ENCODE results near the gene TMEM98. TPM values are rescaled to one million over a fixed set of nuclear protein-coding genes. Genes with fewer than 3 reads are reported as not detected.

TMEM98 gene, protein sequence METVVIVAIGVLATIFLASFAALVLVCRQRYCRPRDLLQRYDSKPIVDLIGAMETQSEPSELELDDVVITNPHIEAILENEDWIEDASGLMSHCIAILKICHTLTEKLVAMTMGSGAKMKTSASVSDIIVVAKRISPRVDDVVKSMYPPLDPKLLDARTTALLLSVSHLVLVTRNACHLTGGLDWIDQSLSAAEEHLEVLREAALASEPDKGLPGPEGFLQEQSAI
- polyA plus RNA-seq (2012; ENCODE audit: insufficient read length, low read depth), result 0.30 TPM

DNA sequence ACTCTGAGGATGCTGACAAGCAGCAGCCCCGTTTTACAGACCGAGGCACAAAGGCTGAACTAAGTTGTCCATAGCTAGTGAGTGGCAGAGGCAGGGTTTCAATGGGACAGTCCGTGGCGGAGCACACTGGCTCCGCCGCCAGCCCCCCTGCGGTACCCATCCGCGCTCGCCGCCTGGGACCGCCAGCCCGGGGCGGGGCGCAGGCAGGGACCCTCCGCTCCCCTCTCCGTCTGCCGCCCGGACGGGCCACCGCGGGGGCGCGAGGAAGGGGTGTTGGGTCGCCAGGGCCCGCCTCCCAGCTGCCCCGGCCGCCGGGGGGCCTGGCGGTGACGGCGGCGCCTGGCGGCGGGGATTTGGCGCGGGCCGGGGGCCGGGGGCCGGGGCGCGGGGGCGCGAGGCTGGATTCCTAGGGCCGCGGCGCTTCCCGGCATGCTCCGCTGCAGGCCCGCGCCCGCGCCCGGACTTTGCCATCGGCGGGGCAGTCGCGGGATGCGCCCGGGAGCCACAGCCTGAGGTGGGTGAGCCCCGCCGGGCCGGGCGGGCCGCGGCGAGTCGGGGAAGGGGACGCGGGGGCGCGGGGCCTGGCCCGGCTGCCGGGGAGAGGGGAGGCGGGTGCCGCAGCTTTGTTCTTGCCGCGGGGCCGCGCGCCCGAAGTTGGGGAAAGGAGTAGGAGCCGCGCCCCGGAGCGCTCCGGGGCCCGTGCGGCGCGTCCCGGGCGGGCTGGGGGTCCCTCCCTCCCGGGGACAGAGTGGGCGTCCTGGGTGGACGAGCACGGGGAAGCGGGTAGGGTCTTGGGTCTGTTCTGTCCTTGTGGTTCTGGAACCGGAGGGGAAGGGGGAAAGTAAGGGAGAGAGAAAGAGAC lies at the start of gene TMEM98:
TMEM98 (plus strand) TSS at position 430 of the 862 bp plus-strand sequence. CDS start 3,376 bp downstream, outside the sequence.
- TF ChIP-seq, protein P1, sequence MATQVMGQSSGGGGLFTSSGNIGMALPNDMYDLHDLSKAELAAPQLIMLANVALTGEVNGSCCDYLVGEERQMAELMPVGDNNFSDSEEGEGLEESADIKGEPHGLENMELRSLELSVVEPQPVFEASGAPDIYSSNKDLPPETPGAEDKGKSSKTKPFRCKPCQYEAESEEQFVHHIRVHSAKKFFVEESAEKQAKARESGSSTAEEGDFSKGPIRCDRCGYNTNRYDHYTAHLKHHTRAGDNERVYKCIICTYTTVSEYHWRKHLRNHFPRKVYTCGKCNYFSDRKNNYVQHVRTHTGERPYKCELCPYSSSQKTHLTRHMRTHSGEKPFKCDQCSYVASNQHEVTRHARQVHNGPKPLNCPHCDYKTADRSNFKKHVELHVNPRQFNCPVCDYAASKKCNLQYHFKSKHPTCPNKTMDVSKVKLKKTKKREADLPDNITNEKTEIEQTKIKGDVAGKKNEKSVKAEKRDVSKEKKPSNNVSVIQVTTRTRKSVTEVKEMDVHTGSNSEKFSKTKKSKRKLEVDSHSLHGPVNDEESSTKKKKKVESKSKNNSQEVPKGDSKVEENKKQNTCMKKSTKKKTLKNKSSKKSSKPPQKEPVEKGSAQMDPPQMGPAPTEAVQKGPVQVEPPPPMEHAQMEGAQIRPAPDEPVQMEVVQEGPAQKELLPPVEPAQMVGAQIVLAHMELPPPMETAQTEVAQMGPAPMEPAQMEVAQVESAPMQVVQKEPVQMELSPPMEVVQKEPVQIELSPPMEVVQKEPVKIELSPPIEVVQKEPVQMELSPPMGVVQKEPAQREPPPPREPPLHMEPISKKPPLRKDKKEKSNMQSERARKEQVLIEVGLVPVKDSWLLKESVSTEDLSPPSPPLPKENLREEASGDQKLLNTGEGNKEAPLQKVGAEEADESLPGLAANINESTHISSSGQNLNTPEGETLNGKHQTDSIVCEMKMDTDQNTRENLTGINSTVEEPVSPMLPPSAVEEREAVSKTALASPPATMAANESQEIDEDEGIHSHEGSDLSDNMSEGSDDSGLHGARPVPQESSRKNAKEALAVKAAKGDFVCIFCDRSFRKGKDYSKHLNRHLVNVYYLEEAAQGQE (IDR thresholded peaks at IDR 0.05; ENCODE audit: insufficient read depth in 1 of 2, low read depth in 2 of 2, low read length in 2 of 2), result no peak
- TF ChIP-seq FOXP2 (optimal IDR thresholded peaks at IDR 0.05; ENCODE audit: borderline replicate concordance, extremely low read depth, extremely low read length, insufficient read depth), result no peak

DNA sequence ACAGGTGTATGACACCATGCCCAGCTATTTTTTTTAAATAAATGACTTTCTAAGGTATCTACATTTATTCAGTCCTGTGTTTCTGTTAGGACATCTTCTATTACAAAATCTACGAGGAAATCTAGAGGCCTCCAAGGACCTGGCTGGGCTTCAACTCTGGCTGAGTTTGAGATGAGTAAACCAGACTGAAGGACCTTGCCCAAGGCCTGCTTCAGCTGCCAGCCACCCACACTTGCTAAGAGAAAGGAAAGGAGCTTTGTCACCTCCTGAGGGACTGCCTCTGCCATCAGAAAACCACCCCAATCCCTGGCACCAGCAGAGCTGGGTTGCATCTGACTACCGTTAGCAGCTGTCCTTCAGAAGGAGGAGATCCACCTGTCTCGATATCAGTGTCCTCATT lies 49.7 kb upstream of the TMEM98 start:
- TF ChIP-seq SIN3A (IDR thresholded peaks at IDR 0.05; ENCODE audit: borderline replicate concordance, insufficient read depth, low read length), result no peak
- TF ChIP-seq FOXP2 (optimal IDR thresholded peaks at IDR 0.05; ENCODE audit: borderline replicate concordance, extremely low read depth, extremely low read length, insufficient read depth), result no peak
- no peak for TF ChIP-seq TAF1 (IDR thresholded peaks at IDR 0.05; ENCODE audit: borderline replicate concordance, insufficient read depth, low read length)
- no peak for TF ChIP-seq POLR2AphosphoS5 (IDR thresholded peaks at IDR 0.05; ENCODE audit: low read depth, low read length)
- TF ChIP-seq, protein P1 (IDR thresholded peaks at IDR 0.05; ENCODE audit: insufficient read depth in 1 of 2, low read depth in 2 of 2, low read length in 2 of 2), result no peak

DNA sequence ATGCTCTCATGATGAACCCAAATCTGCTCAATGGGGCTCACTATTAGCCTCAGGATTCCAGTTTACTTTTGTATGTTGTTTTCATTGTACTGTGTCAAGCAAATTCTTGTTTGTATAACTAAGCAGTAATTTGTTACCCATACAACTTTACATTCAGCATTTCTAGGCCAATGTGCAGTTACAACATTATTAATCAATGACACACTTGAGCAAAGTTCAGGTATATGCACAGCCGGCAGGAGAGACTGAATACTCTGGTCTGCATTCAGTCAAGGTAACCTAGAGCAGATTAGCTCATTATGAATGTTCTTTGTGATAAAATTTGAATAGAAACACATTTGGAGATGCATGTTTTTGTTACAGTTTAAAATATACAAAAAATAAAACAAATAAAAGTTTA lies 48.8 kb upstream of the TMEM98 start:
- no peak for TF ChIP-seq TAF1 (IDR thresholded peaks at IDR 0.05; ENCODE audit: borderline replicate concordance, insufficient read depth, low read length)
- TF ChIP-seq FOXP2 (optimal IDR thresholded peaks at IDR 0.05; ENCODE audit: borderline replicate concordance, extremely low read depth, extremely low read length, insufficient read depth), result no peak
- TF ChIP-seq, protein P1 (IDR thresholded peaks at IDR 0.05; ENCODE audit: insufficient read depth in 1 of 2, low read depth in 2 of 2, low read length in 2 of 2), result no peak
- TF ChIP-seq POLR2AphosphoS5 (IDR thresholded peaks at IDR 0.05; ENCODE audit: low read depth, low read length), result no peak
- TF ChIP-seq SIN3A (IDR thresholded peaks at IDR 0.05; ENCODE audit: borderline replicate concordance, insufficient read depth, low read length), result no peak

DNA sequence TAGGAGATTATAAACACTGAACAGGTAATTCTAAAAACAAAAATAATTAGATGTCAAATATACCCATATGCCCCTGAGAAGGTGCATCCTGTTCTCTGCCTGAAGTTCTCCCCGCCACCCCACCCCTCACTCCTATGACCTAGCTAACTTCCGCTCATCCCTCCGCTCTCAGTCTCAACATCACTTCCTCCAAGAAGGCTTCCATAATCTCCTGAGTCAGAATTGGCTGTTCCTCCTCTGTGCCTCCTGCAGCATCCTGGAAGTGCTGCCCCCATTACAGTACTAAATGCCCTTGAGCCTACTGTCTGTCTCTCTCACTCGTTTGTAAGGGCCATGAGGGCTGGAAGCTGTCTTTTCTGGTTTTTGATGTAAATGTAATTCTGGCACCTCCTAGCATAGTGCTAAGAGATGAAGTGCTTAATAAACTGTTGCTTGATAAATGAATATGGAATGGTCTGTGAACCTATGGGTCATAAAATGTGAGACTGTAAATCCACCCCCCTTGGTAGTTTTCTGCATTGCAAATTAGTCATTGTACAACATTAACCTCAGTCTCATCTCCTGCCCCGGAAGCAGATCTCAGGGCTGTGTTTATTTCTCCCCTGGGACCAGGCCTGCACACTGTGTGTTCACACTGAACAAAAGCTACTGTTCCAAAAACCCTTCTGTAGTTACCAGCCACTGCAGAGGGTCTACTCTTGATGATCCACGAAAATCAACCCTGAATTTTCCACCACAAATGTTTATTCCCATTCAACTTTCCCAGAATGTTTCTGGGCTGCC lies 47.1 kb upstream of the TMEM98 start:
- no peak for TF ChIP-seq POLR2AphosphoS5 (IDR thresholded peaks at IDR 0.05; ENCODE audit: low read depth, low read length)
- TF ChIP-seq, protein P1 (IDR thresholded peaks at IDR 0.05; ENCODE audit: insufficient read depth in 1 of 2, low read depth in 2 of 2, low read length in 2 of 2), result no peak

Measured in PFSK-1 (cell line).